K562 (cell line): ENCODE data around the gene SP4. TPM values are rescaled to one million over a fixed set of nuclear protein-coding genes. Genes with fewer than 3 reads are reported as not detected.

Experiments
- DMBX1 ChIP-seq: fragments of 250-450 bp; sonication (Bioruptor Pico); IDR thresholded peaks from 2 replicates; pipeline ENCODE4 v1.8.0; 2022; ENCODE audit warnings: inconsistent platforms, mild to moderate bottlenecking, moderate library complexity, borderline replicate concordance
- GTF2E2 ChIP-seq: fragments of 200-800 bp; sonication (Bioruptor generic); IDR thresholded peaks from 2 replicates; pipeline ENCODE4 v1.6.1; 2016; ENCODE audit warnings: missing genetic modification characterization, missing compliant biosample characterization
- KLF16 ChIP-seq: IDR thresholded peaks from 2 replicates; pipeline ENCODE4 v1.6.1; 2016; ENCODE audit warnings: antibody characterized with exemption
- LCOR ChIP-seq: sonication (generic); formaldehyde crosslinking; IDR thresholded peaks from 2 replicates; pipeline ENCODE4 v1.8.0; 2022; ENCODE audit warnings: mild to moderate bottlenecking, missing genetic modification reagents
- MEF2D ChIP-seq: conservative IDR thresholded peaks from 2 replicates; pipeline ENCODE4 v1.6.1; 2016; ENCODE audit warnings: low read depth, missing genetic modification characterization, missing compliant biosample characterization
- POLR2B ChIP-seq: fragments of 450-650 bp; IDR thresholded peaks from 2 replicates; pipeline ENCODE4 v1.6.1; 2018; ENCODE audit warnings: low read depth; ENCODE audit not compliant: partially characterized antibody
- POU5F1 ChIP-seq: fragments of 150-350 bp; IDR thresholded peaks from 2 replicates; pipeline ENCODE4 v1.6.1; 2014; ENCODE audit warnings: borderline replicate concordance, low read length, low read depth, mild to moderate bottlenecking; ENCODE audit not compliant: partially characterized antibody
- ZSCAN32 ChIP-seq: fragments of 450-650 bp; formaldehyde crosslinking; IDR thresholded peaks from 2 replicates; pipeline ENCODE4 v1.4.0; 2020; ENCODE audit warnings: mild to moderate bottlenecking, moderate library complexity
- polyA plus RNA-seq, 8 experiments: library from polyadenylated mRNA; depleted of rRNA in 4 of 8; stranded (reverse) in 5 of 8; unstranded in 3 of 8; fragments of >200 nt; fragmentation: Nextera tagmentation in 2 of 8; fragmentation: Illumina TruSeq in 1 of 8; extraction: Ambion mirVana in 2 of 8; extraction: Trizol in 1 of 8; gene quantifications; 2 replicates each; pipeline versions ENCODE4 v1.2.1 to v1.2.3, GENCODE V29; 2011 to 2014; ENCODE audit warnings: inconsistent platforms in 1 of 8, missing spikeins in 1 of 8
- total RNA-seq, 7 experiments: library from RNA; depleted of rRNA in 6 of 7; stranded (reverse); fragments of >200 nt in 6 of 7; fragmentation: Illumina TruSeq in 2 of 7; extraction: Trizol in 2 of 7; gene quantifications; 2 replicates each; pipeline versions ENCODE4 v1.2.1 to v1.2.3, GENCODE V29; 2011 to 2021; ENCODE audit warnings: low replicate concordance in 1 of 7
- TF ChIP-seq, protein P1 (sequence below): fragments of 450-650 bp; IDR thresholded peaks from 2 replicates; pipeline ENCODE4 v1.6.1; 2018; ENCODE audit not compliant: partially characterized antibody
- TF ChIP-seq, protein P2 (sequence below): fragments of 200-800 bp; sonication (Bioruptor generic); IDR thresholded peaks from 2 replicates; pipeline ENCODE4 v1.6.1; 2017; ENCODE audit warnings: missing genetic modification characterization, missing compliant biosample characterization
- TF ChIP-seq, protein P3 (sequence below): sonication (generic); formaldehyde crosslinking; IDR thresholded peaks from 2 replicates; pipeline ENCODE4 v1.8.0; 2022; ENCODE audit warnings: mild to moderate bottlenecking, missing genetic modification reagents
- TF ChIP-seq, protein P4 (sequence below): fragments of 450-650 bp; formaldehyde crosslinking; IDR thresholded peaks from 2 replicates; pipeline ENCODE4 v1.4.0; 2022; ENCODE audit warnings: missing genetic modification characterization
- TF ChIP-seq, protein P5 (sequence below): fragments of 450-650 bp; conservative IDR thresholded peaks from 2 replicates; pipeline ENCODE4 v1.6.1; 2016; ENCODE audit warnings: missing genetic modification characterization, low read depth, mild to moderate bottlenecking, missing compliant biosample characterization, moderate library complexity
- TF ChIP-seq, protein P6 (sequence below): fragments of 250-450 bp; sonication (Bioruptor Pico); IDR thresholded peaks from 2 replicates; pipeline ENCODE4 v1.5.0; 2020; ENCODE audit warnings: mild to moderate bottlenecking

The SP4 gene
- total and polyA plus RNA-seq, 9 of the 15 experiments (the other 6 are each of a cell fraction or from before 2014, with no cell fraction given), result 2.4 to 9.4 (median 4.5) TPM

DNA sequence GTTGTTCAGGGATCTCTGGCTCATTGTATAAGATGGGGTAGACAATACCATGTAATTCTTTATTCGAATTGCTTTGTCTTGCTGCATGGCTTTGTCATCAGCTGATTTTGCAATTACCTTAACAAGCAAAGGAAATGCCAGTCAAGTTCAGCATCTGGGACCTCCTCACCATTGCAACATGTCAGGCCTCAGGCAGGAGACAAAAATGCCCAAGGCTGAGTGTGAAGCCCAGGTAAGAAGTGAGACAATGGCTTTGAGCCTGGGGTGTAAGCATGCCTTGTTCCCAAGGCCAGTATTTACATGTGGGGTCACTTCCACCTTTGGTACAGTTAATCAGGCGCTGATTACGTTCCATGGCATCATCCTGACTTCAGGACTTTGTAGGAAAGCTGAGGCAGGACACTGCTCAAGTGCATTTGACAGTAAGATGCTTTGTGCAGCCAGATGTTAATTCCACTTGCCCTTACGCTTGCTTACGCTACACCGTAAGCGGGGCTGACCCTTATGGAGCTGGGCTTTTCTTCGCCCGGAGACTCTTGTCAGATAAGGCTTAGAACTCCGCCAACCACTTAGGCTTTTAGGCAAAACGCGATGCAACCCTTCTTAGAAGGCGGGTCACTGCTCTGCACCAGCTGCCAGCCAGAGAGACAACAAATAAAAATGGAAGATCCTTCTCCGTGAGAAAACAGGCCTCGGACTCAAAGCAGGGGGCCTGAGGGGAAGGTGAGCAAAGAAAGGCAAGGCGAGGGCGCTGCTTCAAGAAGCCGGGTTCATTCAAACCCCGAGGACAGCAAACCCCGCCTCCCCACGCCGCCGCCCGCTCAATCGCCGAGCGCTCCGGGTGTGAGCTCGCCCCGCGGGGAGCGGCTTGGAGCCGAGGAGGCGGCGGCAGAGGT, 1.3 kb upstream of the SP4 start (continued):
- TF ChIP-seq POLR2B (no peak), KLF16 (no peak), GTF2E2 (tag) (no peak), MEF2D (tag) (no peak), ZSCAN32 (CRISPR knock-in tag) (no peak), POU5F1 (no peak), DMBX1 (CRISPR knock-in tag) (peak; percentile 35; the same call in 1 of the 2 replicates), LCOR (0 out of 2 replicates have a peak, but pooled peaks have one; percentile 69)
- TF ChIP-seq, protein P1, sequence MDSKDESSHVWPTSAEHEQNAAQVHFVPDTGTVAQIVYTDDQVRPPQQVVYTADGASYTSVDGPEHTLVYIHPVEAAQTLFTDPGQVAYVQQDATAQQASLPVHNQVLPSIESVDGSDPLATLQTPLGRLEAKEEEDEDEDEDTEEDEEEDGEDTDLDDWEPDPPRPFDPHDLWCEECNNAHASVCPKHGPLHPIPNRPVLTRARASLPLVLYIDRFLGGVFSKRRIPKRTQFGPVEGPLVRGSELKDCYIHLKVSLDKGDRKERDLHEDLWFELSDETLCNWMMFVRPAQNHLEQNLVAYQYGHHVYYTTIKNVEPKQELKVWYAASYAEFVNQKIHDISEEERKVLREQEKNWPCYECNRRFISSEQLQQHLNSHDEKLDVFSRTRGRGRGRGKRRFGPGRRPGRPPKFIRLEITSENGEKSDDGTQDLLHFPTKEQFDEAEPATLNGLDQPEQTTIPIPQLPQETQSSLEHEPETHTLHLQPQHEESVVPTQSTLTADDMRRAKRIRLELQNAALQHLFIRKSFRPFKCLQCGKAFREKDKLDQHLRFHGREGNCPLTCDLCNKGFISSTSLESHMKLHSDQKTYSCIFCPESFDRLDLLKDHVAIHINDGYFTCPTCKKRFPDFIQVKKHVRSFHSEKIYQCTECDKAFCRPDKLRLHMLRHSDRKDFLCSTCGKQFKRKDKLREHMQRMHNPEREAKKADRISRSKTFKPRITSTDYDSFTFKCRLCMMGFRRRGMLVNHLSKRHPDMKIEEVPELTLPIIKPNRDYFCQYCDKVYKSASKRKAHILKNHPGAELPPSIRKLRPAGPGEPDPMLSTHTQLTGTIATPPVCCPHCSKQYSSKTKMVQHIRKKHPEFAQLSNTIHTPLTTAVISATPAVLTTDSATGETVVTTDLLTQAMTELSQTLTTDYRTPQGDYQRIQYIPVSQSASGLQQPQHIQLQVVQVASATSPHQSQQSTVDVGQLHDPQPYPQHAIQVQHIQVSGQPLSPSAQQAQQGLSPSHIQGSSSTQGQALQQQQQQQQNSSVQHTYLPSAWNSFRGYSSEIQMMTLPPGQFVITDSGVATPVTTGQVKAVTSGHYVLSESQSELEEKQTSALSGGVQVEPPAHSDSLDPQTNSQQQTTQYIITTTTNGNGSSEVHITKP, result peak; percentile 82
- TF ChIP-seq, protein P2, sequence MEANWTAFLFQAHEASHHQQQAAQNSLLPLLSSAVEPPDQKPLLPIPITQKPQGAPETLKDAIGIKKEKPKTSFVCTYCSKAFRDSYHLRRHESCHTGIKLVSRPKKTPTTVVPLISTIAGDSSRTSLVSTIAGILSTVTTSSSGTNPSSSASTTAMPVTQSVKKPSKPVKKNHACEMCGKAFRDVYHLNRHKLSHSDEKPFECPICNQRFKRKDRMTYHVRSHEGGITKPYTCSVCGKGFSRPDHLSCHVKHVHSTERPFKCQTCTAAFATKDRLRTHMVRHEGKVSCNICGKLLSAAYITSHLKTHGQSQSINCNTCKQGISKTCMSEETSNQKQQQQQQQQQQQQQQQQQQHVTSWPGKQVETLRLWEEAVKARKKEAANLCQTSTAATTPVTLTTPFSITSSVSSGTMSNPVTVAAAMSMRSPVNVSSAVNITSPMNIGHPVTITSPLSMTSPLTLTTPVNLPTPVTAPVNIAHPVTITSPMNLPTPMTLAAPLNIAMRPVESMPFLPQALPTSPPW (CRISPR knock-in tag), result no peak
- TF ChIP-seq, protein P3, sequence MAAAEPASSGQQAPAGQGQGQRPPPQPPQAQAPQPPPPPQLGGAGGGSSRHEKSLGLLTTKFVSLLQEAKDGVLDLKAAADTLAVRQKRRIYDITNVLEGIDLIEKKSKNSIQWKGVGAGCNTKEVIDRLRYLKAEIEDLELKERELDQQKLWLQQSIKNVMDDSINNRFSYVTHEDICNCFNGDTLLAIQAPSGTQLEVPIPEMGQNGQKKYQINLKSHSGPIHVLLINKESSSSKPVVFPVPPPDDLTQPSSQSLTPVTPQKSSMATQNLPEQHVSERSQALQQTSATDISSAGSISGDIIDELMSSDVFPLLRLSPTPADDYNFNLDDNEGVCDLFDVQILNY (CRISPR knock-in tag), result no peak
- TF ChIP-seq, protein P4, sequence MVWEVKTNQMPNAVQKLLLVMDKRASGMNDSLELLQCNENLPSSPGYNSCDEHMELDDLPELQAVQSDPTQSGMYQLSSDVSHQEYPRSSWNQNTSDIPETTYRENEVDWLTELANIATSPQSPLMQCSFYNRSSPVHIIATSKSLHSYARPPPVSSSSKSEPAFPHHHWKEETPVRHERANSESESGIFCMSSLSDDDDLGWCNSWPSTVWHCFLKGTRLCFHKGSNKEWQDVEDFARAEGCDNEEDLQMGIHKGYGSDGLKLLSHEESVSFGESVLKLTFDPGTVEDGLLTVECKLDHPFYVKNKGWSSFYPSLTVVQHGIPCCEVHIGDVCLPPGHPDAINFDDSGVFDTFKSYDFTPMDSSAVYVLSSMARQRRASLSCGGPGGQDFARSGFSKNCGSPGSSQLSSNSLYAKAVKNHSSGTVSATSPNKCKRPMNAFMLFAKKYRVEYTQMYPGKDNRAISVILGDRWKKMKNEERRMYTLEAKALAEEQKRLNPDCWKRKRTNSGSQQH (CRISPR knock-in tag), result peak; percentile 74; the same call in 1 of the 2 replicates
- TF ChIP-seq, protein P5, sequence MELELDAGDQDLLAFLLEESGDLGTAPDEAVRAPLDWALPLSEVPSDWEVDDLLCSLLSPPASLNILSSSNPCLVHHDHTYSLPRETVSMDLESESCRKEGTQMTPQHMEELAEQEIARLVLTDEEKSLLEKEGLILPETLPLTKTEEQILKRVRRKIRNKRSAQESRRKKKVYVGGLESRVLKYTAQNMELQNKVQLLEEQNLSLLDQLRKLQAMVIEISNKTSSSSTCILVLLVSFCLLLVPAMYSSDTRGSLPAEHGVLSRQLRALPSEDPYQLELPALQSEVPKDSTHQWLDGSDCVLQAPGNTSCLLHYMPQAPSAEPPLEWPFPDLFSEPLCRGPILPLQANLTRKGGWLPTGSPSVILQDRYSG (tag), result no peak
- TF ChIP-seq, protein P6, sequence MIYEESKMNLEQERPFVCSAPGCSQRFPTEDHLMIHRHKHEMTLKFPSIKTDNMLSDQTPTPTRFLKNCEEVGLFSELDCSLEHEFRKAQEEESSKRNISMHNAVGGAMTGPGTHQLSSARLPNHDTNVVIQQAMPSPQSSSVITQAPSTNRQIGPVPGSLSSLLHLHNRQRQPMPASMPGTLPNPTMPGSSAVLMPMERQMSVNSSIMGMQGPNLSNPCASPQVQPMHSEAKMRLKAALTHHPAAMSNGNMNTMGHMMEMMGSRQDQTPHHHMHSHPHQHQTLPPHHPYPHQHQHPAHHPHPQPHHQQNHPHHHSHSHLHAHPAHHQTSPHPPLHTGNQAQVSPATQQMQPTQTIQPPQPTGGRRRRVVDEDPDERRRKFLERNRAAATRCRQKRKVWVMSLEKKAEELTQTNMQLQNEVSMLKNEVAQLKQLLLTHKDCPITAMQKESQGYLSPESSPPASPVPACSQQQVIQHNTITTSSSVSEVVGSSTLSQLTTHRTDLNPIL (CRISPR knock-in tag), result no peak
